GM19328 (cell line): ENCODE results near the gene COG7.
"Not testable (repeated sequence)": the region's sequence is repeated elsewhere in the genome, so short reads cannot be mapped to it uniquely, and the experiment has no call there.

Experiments used
- ATAC-seq: cut with Tn5 transposase; IDR thresholded peaks from one replicate; pipeline ENCODE4 v1.9.1; 2021; ENCODE audit warnings: mild to moderate bottlenecking, moderate library complexity; ENCODE audit not compliant: unreplicated experiment

COG7 gene

DNA sequence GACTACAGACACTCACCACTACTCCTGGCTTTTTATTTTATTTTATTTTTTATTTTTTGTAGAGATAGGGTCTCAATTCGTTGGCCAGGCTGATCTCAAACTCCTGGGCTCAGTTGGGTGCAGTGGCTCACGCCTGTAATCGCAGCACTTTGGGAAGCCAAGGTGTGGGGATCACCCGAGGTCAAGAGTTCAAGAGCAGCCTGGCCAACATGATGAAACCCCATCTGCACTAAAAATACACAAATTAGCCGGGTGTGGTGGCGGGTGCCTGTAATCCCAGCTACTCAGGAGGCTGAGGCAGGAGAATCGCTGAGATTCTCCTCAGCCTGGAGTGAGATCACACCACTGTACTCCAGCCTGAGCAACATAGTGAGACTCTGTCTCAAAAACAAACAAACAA lies 86.6 kb downstream of the COG7 start:
- not testable (repeated sequence) for ATAC-seq

GRCh38 chr16:23365602-23366240 lies 87.3 kb downstream of the COG7 start:
- no peak for ATAC-seq

- no peak for ATAC-seq
These were observed 90.3 kb downstream of the COG7 start for GRCh38 chr16:23362460-23363317.

DNA sequence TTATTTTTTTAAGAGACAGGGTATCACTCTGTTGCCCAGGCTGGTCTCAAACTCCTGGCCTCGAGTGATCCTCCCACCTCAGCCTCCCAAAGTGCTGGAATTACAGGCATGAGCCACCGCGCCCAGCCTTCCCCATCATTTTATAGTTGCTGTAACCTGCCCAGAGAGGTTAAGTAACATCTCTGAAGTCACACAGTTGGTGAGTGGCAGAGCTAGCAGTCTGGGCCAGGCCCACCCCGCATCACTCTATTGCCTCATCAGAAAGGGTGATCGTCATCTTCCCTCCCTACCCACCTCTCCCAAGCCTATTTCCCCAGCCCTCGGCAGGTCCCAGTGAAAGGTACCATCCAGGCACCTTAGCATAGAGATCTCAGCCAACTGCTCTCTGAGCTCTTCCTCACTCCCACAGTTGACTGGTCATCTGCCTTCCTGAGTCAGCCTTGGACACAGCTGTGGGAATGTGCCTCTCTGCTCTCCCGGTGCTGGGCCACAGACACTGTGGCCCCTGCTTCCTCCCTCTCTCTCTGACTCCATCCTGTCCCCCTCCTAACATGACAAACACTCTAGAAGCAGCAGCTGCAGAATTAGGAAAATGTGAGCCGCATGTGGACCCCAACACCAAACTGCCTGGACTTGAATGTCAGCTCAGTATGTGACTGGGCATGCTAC lies 93.8 kb downstream of the COG7 start:
- ATAC-seq, result no peak

GRCh38 chr16:23357761-23358290 lies 95.2 kb downstream of the COG7 start:
- no peak for ATAC-seq

DNA sequence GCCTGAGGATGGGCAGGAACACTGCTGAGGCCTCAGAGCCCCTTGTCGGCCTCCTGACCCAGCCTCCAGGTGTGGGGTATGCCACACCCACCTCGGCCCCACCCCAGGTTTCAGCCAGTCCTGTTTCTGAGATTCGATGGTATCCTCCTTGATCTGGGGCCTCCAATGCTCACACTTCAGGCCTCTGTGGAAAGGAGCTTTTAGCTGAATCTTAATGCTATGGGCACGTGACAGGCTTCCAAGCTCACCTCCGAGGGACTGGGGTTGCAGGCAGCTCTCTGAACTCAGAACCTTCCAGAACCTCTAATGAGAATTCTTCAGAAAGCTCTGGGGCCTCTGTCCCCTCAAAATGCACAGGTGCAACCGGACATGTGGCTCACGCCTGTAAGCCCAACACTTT lies 96.0 kb downstream of the COG7 start:
- ATAC-seq, result no peak

DNA sequence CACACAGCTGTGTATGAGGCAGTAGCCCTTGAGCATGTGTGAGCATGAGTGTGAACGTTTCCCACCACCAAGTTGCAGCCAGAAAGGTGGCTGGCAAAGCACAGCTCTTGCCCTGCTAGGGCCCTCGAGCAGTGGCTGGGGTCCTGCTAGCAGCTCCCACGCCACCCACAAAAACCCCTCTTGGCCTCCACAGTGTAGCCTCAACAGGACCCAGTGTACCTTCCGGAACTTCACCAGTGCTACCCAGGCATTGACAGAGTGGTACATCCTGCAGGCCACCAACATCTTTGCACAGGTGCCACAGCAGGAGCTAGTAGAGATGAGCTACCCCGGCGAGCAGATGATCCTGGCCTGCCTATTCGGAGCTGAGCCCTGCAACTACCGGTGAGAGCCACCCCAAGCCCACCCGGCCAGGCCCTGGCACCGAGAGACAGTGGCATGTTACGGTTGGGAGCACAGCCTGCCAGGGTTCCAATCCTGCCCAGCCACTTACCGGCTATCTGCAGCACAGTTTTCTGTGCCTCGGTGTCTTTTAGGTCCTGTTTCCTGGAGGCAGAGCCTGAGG lies 97.8 kb downstream of the COG7 start:
- no peak for ATAC-seq

DNA sequence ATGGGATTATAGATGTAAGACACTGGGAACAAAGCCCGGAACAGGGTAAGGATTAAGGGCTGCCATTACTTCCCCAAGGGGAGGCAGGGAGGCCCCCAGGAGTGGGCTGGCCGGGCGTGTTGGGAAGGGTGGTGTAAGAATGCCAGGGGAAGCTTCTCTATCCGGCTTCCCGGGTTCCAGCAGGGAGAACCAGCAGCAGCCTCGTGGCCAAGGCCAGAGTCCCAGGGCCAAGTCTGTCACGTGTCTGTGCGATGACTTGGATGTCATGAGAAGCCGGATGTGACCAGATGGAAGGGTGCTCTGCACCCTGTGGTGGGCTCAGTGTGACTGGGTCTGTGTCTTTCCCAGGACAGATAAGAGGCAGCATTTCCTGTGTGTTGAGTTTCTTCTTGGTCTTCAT lies 98.7 kb downstream of the COG7 start:
- ATAC-seq, result no peak

DNA sequence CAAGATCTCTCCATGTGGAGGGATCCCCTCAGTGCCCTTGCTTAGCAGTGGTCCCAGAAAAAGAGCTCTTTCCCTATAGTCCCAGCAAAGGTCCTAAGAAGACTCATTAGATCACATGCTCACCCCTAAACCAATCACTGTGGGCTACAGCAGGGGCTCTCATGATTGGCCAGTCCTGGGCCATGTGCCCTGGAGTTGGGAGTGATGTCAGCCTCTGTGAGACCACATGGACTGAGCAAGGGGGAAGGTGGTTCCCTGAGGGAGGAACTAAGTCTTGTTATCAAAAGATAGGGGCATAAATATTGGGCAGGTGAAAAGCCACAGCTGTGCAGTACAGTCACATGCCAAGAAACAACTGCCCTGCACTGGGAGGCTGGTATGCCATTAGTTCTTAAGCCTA lies 99.5 kb downstream of the COG7 start:
- no peak for ATAC-seq

- no peak for ATAC-seq
These were observed 101.6 kb downstream of the COG7 start for GRCh38 chr16:23351360-23351759.

DNA sequence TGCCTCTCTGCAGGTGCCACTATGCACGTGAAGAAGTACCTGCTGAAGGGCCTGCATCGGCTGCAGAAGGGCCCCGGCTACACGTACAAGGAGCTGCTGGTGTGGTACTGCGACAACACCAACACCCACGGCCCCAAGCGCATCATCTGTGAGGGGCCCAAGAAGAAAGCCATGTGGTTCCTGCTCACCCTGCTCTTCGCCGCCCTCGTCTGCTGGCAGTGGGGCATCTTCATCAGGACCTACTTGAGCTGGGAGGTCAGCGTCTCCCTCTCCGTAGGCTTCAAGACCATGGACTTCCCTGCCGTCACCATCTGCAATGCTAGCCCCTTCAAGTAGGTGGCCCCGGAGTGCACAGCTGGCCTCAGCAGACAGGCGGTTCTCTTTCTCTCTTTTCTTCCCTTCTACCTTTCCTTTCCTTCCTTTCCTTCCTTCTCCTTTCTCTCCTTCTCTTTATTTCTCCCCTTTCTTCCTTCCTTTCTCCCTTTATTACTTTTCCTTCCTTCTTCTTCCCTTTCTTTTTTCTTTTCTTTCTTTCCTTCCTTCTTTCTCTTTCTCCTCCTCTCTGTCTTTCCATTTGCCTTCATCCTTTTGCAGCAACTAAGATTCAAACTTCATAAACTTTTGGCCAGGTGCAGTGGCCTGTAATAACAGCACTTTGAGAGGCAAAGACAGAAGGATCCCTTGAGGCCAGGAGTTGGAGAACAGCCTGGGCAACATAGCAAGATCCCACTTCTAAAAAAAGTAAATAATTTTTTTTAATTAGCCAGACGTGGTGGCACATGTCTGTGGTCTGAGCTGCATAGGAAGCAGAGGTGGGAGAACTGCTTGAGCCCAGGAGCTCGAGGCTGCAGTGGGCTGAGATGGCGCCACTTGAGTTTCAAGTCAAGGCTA lies 104.2 kb downstream of the COG7 start:
- no peak for ATAC-seq

GRCh38 chr16:23345237-23345636 lies 107.8 kb downstream of the COG7 start:
- ATAC-seq, result no peak

DNA sequence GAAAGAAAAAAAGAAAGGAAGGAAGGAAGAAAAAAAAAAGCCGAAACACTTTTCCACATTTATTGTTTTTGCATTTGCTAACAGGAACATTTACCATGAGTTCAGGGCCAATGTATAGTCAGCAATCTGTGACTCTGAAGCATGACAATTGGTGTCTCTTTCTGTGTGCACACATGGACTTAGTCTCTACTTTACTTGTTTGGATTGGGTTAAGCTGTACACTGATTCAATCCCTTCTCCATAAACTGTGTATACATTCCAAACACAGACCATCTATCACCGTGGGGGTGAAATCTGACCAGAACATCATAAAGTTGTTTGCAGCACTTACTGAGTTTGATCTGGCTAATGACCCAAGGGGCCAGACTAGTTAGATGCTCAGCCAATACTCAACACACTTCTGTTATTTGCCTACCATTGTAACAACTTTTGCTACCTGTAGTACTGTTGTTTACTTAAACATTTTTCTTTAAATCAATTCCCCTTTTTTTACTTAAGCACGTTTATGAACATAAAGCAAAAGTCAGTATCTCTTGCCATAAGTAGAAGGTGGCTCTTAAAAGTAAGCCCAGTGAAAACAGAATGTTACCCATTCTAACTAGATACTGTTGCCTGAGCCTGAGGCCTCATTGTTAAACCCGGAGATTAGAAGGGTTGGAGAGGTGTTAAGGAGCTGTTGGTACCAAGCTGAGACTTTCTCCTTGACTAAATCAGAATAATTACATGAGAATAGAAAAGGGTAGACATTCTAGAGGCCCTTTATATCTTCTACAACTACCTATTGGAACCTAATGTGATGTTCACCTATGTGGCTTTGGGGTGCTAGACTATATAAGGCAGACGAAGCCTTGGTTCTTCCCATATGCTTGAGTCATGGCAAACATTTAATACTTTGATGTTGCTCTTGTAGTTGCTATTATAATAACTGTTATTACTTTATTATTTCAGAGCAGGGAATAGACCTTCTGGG lies 109.1 kb downstream of the COG7 start:
- no peak for ATAC-seq

DNA sequence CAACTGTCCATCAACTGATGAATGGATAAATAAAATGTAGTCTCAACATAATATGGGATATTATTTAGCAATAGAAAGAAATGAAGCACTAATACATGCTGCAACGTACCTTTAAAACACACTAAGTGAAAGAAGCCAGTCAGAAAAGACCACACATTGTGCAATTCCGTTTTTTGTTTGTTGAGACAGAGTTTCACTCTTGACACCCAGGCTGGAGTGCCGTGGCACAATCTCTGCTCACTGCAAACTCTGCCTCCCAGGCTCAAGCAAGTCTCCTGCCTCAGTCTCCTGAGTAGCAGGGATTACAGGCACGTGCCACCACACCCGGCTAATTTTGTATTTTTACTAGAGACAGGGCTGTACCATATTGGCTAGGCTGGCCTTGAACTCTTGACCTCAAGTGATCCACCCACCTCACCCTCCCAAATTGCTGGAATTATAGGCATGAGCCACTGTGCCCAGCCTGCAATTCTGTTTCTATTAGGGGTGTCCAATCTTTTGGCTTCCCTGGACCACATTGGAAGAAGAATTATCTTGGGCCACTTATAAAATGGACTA lies 110.8 kb downstream of the COG7 start:
- ATAC-seq, result no peak

GRCh38 chr16:23339787-23340186 lies 113.2 kb downstream of the COG7 start:
- ATAC-seq, result no peak
